ENCODE data around the gene CTNNA2.

The CTNNA2 gene

GRCh38 chr2:80573167-80573566, 1060.3 kb downstream of the CTNNA2 start:
- no peak for DNase-seq (ENCODE audit: low read depth)

GRCh38 chr2:80573950-80574349, 1061.1 kb downstream of the CTNNA2 start:
- DNase-seq (ENCODE audit: low read depth): no peak

- DNase-seq (ENCODE audit: low read depth): no peak
Observed at GRCh38 chr2:80579756-80580155, 1066.9 kb downstream of the CTNNA2 start.

DNA sequence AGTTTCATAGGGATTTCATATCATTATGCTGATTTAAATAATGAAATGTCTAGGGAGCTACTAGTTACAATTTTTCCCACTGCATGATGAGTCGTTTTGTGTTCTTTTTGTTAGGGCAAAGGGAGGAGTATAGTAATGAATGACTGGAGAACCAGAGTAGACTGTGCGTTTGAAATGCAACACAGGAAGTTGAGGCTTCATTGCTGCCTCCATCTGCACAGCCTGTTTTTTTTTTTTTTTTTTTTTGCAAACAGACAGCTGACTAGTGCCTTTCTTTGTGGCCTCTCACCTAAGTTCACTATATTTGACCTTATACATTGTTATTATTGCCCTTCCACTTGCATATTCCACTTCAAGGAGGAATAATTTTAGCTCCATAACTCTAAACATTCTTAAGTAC, 1078.4 kb downstream of the CTNNA2 start:
- no peak for DNase-seq (ENCODE audit: low read depth)

DNA sequence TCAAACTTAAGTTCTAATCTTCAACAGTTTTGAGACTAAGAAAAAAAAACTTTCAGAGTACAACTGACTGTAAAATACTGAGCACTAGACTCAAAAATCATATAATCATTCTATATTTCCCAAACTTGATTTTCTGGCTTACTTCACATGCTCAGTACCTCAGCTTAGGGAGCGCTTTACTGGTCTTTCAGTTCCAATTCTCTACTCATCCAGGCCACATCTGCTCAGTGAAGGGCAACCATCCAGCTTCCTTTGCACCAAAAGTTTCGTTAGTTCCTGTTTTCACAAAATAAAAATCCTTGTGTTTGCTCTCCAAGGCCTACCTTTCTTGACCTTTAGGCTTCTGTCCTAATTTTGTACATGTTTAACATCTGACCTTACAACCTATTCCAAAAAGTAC, 1079.3 kb downstream of the CTNNA2 start:
- DNase-seq (ENCODE audit: low read depth): no peak

- no peak for DNase-seq (ENCODE audit: low read depth)
Observed at GRCh38 chr2:80610108-80610507, 1097.3 kb downstream of the CTNNA2 start.

GRCh38 chr2:80621656-80622055, 1108.8 kb downstream of the CTNNA2 start:
- no peak for DNase-seq (ENCODE audit: low read depth)

DNA sequence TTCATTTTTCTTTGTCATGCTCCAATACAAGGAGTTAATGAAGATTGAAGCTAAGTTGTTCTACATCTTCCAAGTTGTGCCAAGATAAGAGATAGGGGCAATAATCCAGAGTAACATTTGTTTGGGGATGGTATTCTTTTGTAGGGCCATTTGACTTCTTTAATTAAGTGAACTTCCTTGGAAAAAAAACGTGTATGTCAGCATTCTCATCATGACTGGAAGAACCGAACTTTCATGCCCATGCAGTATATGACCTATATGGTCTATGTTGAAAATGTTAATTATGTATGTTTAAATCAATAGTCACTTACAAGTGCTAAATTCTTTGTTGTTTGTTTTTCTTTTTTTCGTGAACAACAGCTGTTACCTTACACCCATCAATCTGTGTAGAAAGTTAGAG, 1111.2 kb downstream of the CTNNA2 start:
- DNase-seq (ENCODE audit: low read depth): no peak

DNA sequence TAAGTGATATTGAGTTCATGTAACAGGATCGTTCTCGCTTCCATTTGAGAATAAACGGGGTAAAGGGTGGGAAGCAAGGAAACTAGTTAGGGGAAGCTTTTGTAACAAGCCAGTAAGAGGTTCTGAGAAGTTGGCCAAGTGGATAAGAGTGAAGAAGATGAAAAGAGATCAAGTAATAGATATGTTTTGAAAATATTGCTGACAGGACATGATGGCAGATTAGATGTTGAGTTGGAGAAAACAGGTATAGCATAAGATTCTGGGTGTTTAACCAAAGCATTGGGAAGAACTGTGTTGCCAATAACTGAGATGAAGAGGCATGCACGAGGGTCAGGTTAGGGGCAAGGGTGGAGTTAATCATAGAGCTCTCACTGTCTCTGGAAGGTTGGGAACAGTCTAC, 1121.7 kb downstream of the CTNNA2 start:
- no peak for DNase-seq (ENCODE audit: low read depth)

DNA sequence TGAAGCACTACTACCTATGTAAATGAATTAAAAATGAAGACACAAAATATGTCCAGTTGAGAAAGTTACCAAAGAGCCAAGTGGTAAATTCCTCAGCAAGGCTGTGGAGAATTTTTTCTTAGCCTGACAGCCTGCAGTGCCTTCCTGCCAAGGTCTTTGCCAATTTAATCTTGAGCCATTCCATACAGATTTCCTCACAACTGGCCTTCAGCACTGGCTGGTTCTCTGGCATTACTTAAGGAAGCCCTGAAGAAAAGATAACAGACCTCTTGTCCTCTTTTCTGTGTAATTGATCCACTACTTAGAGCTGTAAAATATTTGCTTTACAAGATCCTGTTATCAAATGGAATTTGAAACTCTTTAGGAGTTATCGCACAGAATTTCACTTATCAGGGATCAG, 1125.9 kb downstream of the CTNNA2 start:
- DNase-seq (ENCODE audit: low read depth): no peak

DNA sequence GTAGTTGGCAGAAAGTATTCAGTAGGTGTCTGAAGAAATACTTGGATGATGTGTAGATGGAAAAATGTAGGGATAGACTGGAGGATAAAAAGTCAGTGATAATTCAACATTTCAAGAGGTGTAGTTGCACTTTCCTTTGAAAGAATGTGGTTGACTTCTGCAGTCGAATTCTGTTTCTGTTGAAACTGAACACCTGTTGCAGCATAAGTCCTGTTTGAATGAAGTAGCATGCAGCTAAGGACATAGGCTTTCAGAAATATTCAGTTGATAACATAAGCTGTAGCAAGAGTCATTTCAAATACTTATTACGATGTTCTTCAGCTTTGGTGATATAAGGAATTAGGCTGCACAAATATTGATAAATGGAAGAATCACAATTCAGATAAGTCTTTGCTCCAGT, 1129.6 kb downstream of the CTNNA2 start:
- DNase-seq (ENCODE audit: low read depth): no peak

GRCh38 chr2:80643598-80643997, 1130.7 kb downstream of the CTNNA2 start:
- DNase-seq (ENCODE audit: low read depth): no peak

DNA sequence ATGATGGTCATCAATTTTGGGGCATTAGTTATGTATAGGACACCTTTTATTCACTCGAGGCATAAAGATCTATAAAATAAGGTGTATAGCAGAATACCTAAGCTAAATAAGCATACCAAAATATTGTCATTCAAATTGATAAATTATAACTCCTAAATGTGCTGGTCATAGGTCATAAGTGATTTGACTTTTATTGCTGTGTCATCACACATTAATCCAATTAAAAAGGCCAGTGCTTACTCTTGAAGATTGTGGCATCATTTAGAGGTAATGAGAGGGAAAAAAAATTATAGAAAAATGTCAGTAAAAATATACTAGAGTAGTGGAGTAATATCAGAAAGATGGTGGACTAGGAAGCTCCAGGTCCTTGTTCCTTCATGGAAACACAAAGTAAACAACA, 1138.6 kb downstream of the CTNNA2 start:
- DNase-seq (ENCODE audit: low read depth): no peak

GRCh38 chr2:80655265-80655664, 1142.4 kb downstream of the CTNNA2 start:
- no peak for DNase-seq (ENCODE audit: low read depth)

DNA sequence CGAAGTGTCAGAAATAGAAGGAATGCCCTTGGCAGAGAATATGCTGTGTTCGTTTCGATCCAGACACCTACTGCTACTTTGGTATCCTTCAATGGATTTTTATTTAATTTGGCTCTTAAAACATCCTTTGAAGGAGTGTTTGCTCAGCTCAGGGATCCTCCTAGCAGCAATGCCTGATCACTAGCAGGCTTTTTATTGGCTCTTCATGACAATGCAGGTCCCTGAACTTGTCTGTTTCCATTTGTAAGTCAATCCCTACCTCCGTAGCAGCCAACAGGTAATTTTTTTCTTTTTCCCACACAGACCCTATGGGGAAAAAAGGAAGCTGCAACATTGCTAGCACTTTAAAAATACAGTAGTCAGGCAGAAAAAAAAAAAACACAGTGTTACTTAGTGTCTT, 1157.9 kb downstream of the CTNNA2 start:
- DNase-seq (ENCODE audit: low read depth): no peak

- no peak for DNase-seq (ENCODE audit: low read depth)
Observed at GRCh38 chr2:80687524-80687923, 1174.7 kb downstream of the CTNNA2 start.

DNA sequence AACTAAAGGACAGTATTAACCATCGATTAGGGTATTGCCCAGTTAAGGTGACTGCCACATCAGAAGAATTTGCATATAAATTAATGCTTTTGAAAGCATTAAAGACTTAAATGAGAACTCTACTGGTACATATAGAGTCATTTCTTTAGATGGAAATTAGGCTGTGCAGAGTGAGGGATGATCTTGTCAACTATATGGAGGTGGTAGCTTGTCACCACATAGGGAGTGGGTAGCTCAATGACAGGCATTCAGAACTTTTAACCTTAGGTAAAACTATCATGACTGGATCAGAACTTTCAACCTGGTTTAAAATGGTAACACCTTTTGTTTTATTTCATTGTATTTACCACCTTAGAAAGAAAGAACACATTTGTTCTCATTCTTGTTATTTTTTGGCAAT, 1176.3 kb downstream of the CTNNA2 start:
- DNase-seq (ENCODE audit: low read depth): no peak

All from HS-27A (cell line).